Nephron (organoid): ENCODE measurements around the gene STX18.

ENCODE experiments used
- H3K27ac Mint-ChIP-seq, 3 experiments: 2 replicates each; pipeline ENCODE4 v1.8.0; 2020; ENCODE audit warnings: mixed read lengths in 3 of 3, mild to moderate bottlenecking in 2 of 3, moderate library complexity in 1 of 3
- H3K27me3 Mint-ChIP-seq: 2 replicates; pipeline ENCODE4 v1.8.0; 2021; ENCODE audit warnings: low read depth, mild to moderate bottlenecking, moderate library complexity, mixed read lengths
- H3K36me3 Mint-ChIP-seq: 2 replicates; pipeline ENCODE4 v1.8.0; 2020; ENCODE audit warnings: low read depth, mixed read lengths
- H3K4me1 Mint-ChIP-seq: 2 replicates; pipeline ENCODE4 v1.8.0; 2020; ENCODE audit warnings: mixed read lengths
- H3K4me3 Mint-ChIP-seq, 3 experiments: 2 replicates each; pipeline ENCODE4 v1.8.0; 2020; ENCODE audit warnings: mild to moderate bottlenecking in 3 of 3, mixed read lengths in 3 of 3, moderate library complexity in 2 of 3
- H3K9me3 Mint-ChIP-seq: 2 replicates; pipeline ENCODE4 v1.8.0; 2020; ENCODE audit warnings: mixed read lengths
- CTCF ChIP-seq, 3 experiments: fragments of 200-600 bp; sonication (generic); IDR thresholded peaks; one replicate each; pipeline ENCODE4 v1.5.0; 2021; ENCODE audit warnings: antibody characterized with exemption in 3 of 3; ENCODE audit not compliant: unreplicated experiment in 3 of 3

The STX18 gene

GRCh38 chr4:4407299-4408131 lies 134.3 kb downstream of the STX18 start:
- no peaks in the 10 kb centered on the region for H3K9me3 Mint-ChIP-seq
- H3K4me1 Mint-ChIP-seq = peaks cover 2% of the 10 kb centered on the region
- no peak overlapping the region for H3K27ac Mint-ChIP-seq
- H3K36me3 Mint-ChIP-seq = no peaks in the 10 kb centered on the region
- no peak for TF ChIP-seq CTCF (IDR thresholded peaks at IDR 0.05; ENCODE audit: unreplicated experiment in 3 of 3)
- peaks cover 28% of the 10 kb centered on the region for H3K27me3 Mint-ChIP-seq
- H3K4me3 Mint-ChIP-seq = no peak overlapping the region

GRCh38 chr4:4406455-4407298 lies 135.2 kb downstream of the STX18 start:
- no peaks in the 10 kb centered on the region for H3K9me3 Mint-ChIP-seq
- no peak for TF ChIP-seq CTCF (IDR thresholded peaks at IDR 0.05; ENCODE audit: unreplicated experiment in 3 of 3)
- H3K4me1 Mint-ChIP-seq = no peaks in the 10 kb centered on the region
- H3K27ac Mint-ChIP-seq = no peak overlapping the region
- no peak overlapping the region for H3K4me3 Mint-ChIP-seq
- H3K27me3 Mint-ChIP-seq = peaks cover 28% of the 10 kb centered on the region
- H3K36me3 Mint-ChIP-seq = no peaks in the 10 kb centered on the region

- Mint-ChIP-seq H3K27ac (no peak overlapping the region), H3K4me3 (no peak overlapping the region), H3K9me3 (peaks cover 1% of the 10 kb centered on the region), H3K4me1 (no peaks in the 10 kb centered on the region), H3K36me3 (no peaks in the 10 kb centered on the region), H3K27me3 (peaks cover 30% of the 10 kb centered on the region)
- no peak for TF ChIP-seq CTCF (IDR thresholded peaks at IDR 0.05; ENCODE audit: unreplicated experiment in 3 of 3)
Observed at GRCh38 chr4:4405358-4405962, 136.4 kb downstream of the STX18 start.

- no peak overlapping the region for H3K27ac Mint-ChIP-seq
- no peak for TF ChIP-seq CTCF (IDR thresholded peaks at IDR 0.05; ENCODE audit: unreplicated experiment in 3 of 3)
- no peak overlapping the region for H3K4me3 Mint-ChIP-seq
- H3K4me1 Mint-ChIP-seq = no peaks in the 10 kb centered on the region
- no peaks in the 10 kb centered on the region for H3K36me3 Mint-ChIP-seq
- peaks cover 43% of the 10 kb centered on the region for H3K27me3 Mint-ChIP-seq
- H3K9me3 Mint-ChIP-seq = peaks cover 11% of the 10 kb centered on the region
Observed at GRCh38 chr4:4402966-4403365, 138.9 kb downstream of the STX18 start.

GRCh38 chr4:4401036-4401435 lies 140.8 kb downstream of the STX18 start:
- H3K4me3 Mint-ChIP-seq = no peak overlapping the region
- H3K27me3 Mint-ChIP-seq = peaks cover 54% of the 10 kb centered on the region
- peaks cover 11% of the 10 kb centered on the region for H3K9me3 Mint-ChIP-seq
- no peak for TF ChIP-seq CTCF (IDR thresholded peaks at IDR 0.05; ENCODE audit: unreplicated experiment in 3 of 3)
- no peaks in the 10 kb centered on the region for H3K4me1 Mint-ChIP-seq
- H3K36me3 Mint-ChIP-seq = no peaks in the 10 kb centered on the region
- H3K27ac Mint-ChIP-seq = no peak overlapping the region
